Stimulated activated CD8-positive, alpha-beta memory T cell treated with anti-CD3 and anti-CD28 coated beads, Interleukin-12 subunit alpha, Interleukin-12 subunit beta, amount 100 ng/mL, for 24 hours (primary cell): ENCODE results near the gene RDM1.

Experiments used
- DNase-seq: peaks from one replicate; pipeline ENCODE4 v3.0.0-alpha.2; 2020; ENCODE audit errors: extremely low read depth

Gene RDM1

DNA sequence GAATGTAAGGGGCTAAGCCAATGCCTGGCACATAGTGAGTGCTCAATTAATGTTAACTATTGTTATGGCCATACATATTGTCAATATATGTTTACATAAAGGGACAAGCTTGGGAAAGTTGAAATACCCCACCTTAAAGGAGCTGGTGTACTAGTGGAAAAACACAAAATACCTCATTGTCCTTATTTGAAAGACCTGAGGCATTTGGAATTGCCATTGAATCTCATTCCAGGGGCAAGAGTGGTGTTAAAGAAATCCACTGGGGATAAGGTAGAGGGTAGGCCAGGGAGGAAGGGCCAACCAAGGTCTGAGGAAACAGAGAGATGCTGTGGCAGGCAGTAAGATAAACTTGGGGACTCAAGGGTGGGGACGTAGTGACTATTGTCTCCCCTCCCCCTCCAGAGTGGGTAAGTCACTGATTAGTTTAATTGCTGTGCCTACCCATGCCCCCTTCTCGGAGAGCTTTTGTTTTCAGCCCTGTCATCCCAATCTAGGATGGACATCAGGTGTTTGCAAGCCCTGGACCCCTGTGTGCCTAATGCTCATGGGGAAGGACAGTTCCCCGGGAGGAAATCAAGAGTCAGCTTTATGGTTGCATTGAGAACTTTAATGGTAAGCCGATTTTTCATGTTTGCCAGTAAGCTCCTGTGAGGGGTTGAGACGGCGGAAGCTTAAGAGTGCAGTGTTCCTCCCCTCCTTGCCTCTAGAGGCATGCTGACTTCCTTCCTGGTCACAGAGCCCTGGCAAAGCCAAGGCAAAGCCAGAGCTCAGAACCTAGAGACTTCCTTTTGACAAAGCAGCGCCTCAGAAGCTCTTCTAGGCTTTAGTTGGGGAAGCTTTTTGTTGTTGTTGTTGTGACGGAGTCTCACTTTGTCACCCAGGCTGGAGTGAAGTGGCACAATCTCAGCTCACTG, 59.4 kb downstream of the RDM1 start:
- no peak for DNase-seq

DNA sequence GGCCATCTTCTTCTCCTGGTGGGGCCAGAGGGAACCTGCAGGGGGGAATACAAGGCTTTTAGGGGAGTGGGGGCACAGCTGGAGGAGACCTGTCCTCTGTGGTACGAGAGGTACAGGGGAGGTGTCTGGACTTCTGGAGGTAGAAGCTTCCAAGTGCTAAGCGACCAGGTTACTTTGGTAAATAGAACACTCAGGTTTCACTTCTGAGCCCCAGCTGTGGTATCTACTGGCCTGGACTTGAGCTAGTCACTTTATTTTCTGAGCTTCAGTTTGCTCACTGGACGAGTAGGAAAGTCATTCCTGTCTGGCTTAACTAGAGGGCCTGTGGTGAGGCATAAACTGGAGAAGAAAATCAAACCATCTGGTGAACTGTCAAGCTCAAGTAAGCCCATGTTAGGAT, 61.8 kb downstream of the RDM1 start, which contains the start of gene HEATR9:
HEATR9 (minus strand) TSS at position 155 of the 400 bp plus-strand sequence; CDS start at position 6, 149 bp downstream.
- DNase-seq: no peak
